H1 (cell line): ENCODE results near the gene SYMPK. TPM values are rescaled to one million over a fixed set of nuclear protein-coding genes. Genes with fewer than 3 reads are reported as not detected.

Experiments used
- CTCF ChIA-PET: fragments of 300-600 bp; sonication (Branson Sonifier 250); formaldehyde crosslinking; loops from one replicate; lab custom pipeline; 2021; ENCODE audit not compliant: partially characterized antibody; lab: Charles Lee
- POLR2A ChIA-PET: fragments of 300-600 bp; sonication (Branson Sonifier 250); formaldehyde crosslinking; loops from one replicate; lab custom pipeline; 2021; ENCODE audit warnings: inconsistent platforms; ENCODE audit not compliant: partially characterized antibody; lab: Charles Lee
- DNase-seq, 2 experiments: peaks; one replicate each; pipeline versions ENCODE4 v3.0.0 to v3.0.0-alpha.2; 2010 to 2022; ENCODE audit warnings: low spot score in 2 of 2, low read depth in 1 of 2, mixed read lengths in 1 of 2
- FAIRE-seq: peaks from 2 replicates; lab custom pipeline; 2011; peaks lifted over from hg19 to GRCh38; lab: Jason Lieb, UNC
- H2AFZ ChIP-seq: 2 replicates; pipeline ENCODE4 v1.8.1; 2012; ENCODE audit warnings: low read length, inconsistent platforms
- H2AK5ac ChIP-seq: 2 replicates; pipeline ENCODE4 v1.6.1; 2013; ENCODE audit warnings: low read depth, low read length
- H2BK120ac ChIP-seq: replicated peaks from 2 replicates; pipeline ENCODE3; 2013; ENCODE audit warnings: low read depth, low read length, inconsistent platforms
- H2BK12ac ChIP-seq: 2 replicates; pipeline ENCODE4 v1.6.1; 2013; ENCODE audit warnings: low read depth, low read length
- H2BK15ac ChIP-seq: 2 replicates; pipeline ENCODE4 v1.6.1; 2013; ENCODE audit warnings: low read length
- H2BK20ac ChIP-seq: 2 replicates; pipeline ENCODE4 v1.6.1; 2013; ENCODE audit warnings: low read length
- H2BK5ac ChIP-seq: 2 replicates; pipeline ENCODE4 v1.6.1; 2013; ENCODE audit warnings: low read depth, low read length
- H3K14ac ChIP-seq: 2 replicates; pipeline ENCODE4 v1.6.1; 2013; ENCODE audit warnings: inconsistent platforms; ENCODE audit not compliant: insufficient read length
- H3K18ac ChIP-seq: 2 replicates; pipeline ENCODE4 v1.6.1; 2013; ENCODE audit warnings: low read length; ENCODE audit errors: extremely low read depth
- H3K23ac ChIP-seq: 2 replicates; pipeline ENCODE4 v1.6.1; 2013; ENCODE audit warnings: inconsistent platforms; ENCODE audit not compliant: insufficient read length
- H3K23me2 ChIP-seq: 2 replicates; pipeline ENCODE4 v1.6.1; 2013; ENCODE audit warnings: low read depth, low read length
- H3K27ac ChIP-seq: 2 replicates; pipeline ENCODE4 v1.6.1; 2011; ENCODE audit warnings: low read depth, low read length, inconsistent platforms
- H3K27me3 ChIP-seq, 4 experiments: replicated peaks in 1 of 4; 1 replicate in 1 of 4; 2 replicates in 3 of 4; pipeline versions ENCODE4 v1.6.1 to v1.8.1; 2011 to 2013; ENCODE audit warnings: low read length in 3 of 4, mild to moderate bottlenecking in 3 of 4, inconsistent platforms in 2 of 4, mixed read lengths in 2 of 4, moderate library complexity in 1 of 4; ENCODE audit not compliant: control insufficient read depth in 3 of 4, insufficient read depth in 3 of 4; ENCODE audit errors: extremely low read depth in 1 of 4
- H3K36me3 ChIP-seq, 4 experiments: 2 replicates each; pipeline versions ENCODE4 v1.6.1 to v1.8.1; 2011 to 2013; ENCODE audit warnings: mild to moderate bottlenecking in 4 of 4, low read length in 3 of 4, moderate library complexity in 2 of 4, control low read depth in 1 of 4, inconsistent platforms in 1 of 4; ENCODE audit not compliant: insufficient read depth in 4 of 4, control insufficient read depth in 2 of 4
- H3K4ac ChIP-seq: replicated peaks from 2 replicates; pipeline ENCODE3; 2013; ENCODE audit warnings: low read length, low read depth, mixed read lengths, inconsistent platforms; ENCODE audit not compliant: insufficient read length
- H3K4me1 ChIP-seq, 4 experiments: replicated peaks in 1 of 4; 1 replicate in 1 of 4; 2 replicates in 3 of 4; pipeline versions ENCODE4 v1.6.1 to v1.8.1; 2011 to 2013; ENCODE audit warnings: low read length in 3 of 4, inconsistent platforms in 2 of 4, mixed read lengths in 1 of 4; ENCODE audit not compliant: insufficient read depth in 4 of 4, control insufficient read depth in 3 of 4
- H3K4me2 ChIP-seq, 2 experiments: 2 replicates each; pipeline versions ENCODE4 v1.6.1 to v1.8.1; 2011 to 2013; ENCODE audit warnings: low read depth in 2 of 2, low read length in 2 of 2, control low read depth in 1 of 2, inconsistent platforms in 1 of 2, mild to moderate bottlenecking in 1 of 2; ENCODE audit not compliant: insufficient read depth in 1 of 2
- H3K4me3 ChIP-seq, 4 experiments: fragments of 200-600, 300-600 bp in 1 of 4; sonication (generic), shearing (Covaris generic), sonication (Bioruptor Twin) in 1 of 4; 2 replicates each; pipeline versions ENCODE4 v1.5.1 to v1.8.1; 2011 to 2016; ENCODE audit warnings: low read length in 4 of 4, low read depth in 3 of 4, control low read depth in 2 of 4, inconsistent platforms in 2 of 4, mild to moderate bottlenecking in 2 of 4, mixed read lengths in 1 of 4, moderate library complexity in 1 of 4; ENCODE audit not compliant: insufficient read depth in 2 of 4; ENCODE audit errors: extremely low read depth in 1 of 4
- H3K56ac ChIP-seq: replicated peaks from 2 replicates; pipeline ENCODE3; 2013; ENCODE audit warnings: low read depth, mild to moderate bottlenecking, mixed read lengths, low read length, inconsistent platforms; ENCODE audit not compliant: insufficient read length
- H3K79me1 ChIP-seq: 2 replicates; pipeline ENCODE4 v1.6.1; 2013; ENCODE audit warnings: low read depth, low read length, control low read depth
- H3K79me2 ChIP-seq, 2 experiments: 2 replicates each; pipeline versions ENCODE4 v1.6.1 to v1.8.1; 2012 to 2013; ENCODE audit warnings: low read length in 2 of 2, mild to moderate bottlenecking in 2 of 2, inconsistent platforms in 1 of 2; ENCODE audit not compliant: insufficient read depth in 2 of 2, control insufficient read depth in 1 of 2
- H3K9ac ChIP-seq, 4 experiments: replicated peaks in 1 of 4; 1 replicate in 1 of 4; 2 replicates in 3 of 4; pipeline versions ENCODE4 v1.6.1 to v1.8.1; 2011 to 2013; ENCODE audit warnings: low read depth in 3 of 4, low read length in 3 of 4, control low read depth in 2 of 4, mild to moderate bottlenecking in 2 of 4, moderate library complexity in 2 of 4, inconsistent platforms in 1 of 4; ENCODE audit errors: extremely low read depth in 1 of 4
- H3K9me3 ChIP-seq, 2 experiments: 2 replicates each; pipeline versions ENCODE4 v1.6.1 to v1.8.1; 2012 to 2013; ENCODE audit warnings: mild to moderate bottlenecking in 2 of 2, moderate library complexity in 2 of 2, control low read depth in 1 of 2, inconsistent platforms in 1 of 2, low read depth in 1 of 2, low read length in 1 of 2, mixed read lengths in 1 of 2; ENCODE audit not compliant: insufficient read depth in 2 of 2
- H4K20me1 ChIP-seq, 2 experiments: replicated peaks in 1 of 2; 2 replicates each; pipeline versions ENCODE3 to v1.8.1; 2011 to 2013; ENCODE audit warnings: inconsistent platforms in 2 of 2, low read length in 2 of 2, mild to moderate bottlenecking in 1 of 2; ENCODE audit not compliant: insufficient read depth in 2 of 2, control insufficient read depth in 1 of 2
- H4K5ac ChIP-seq: 2 replicates; pipeline ENCODE4 v1.6.1; 2013; ENCODE audit warnings: low read length, low read depth, mixed read lengths, inconsistent platforms; ENCODE audit not compliant: insufficient read length
- H4K8ac ChIP-seq: 2 replicates; pipeline ENCODE4 v1.8.0; 2013; ENCODE audit warnings: mild to moderate bottlenecking, moderate library complexity, low read length, inconsistent platforms; ENCODE audit not compliant: insufficient read depth; ENCODE audit errors: extremely low read depth
- H4K91ac ChIP-seq: replicated peaks from 2 replicates; pipeline ENCODE3; 2013; ENCODE audit warnings: low read length, mixed read lengths, inconsistent platforms; ENCODE audit not compliant: insufficient read length
- BACH1 ChIP-seq: IDR thresholded peaks from 2 replicates; pipeline ENCODE4 v1.6.1; 2012; ENCODE audit warnings: low read length, improper control_type of control experiment
- GTF2F1 ChIP-seq: IDR thresholded peaks from 2 replicates; pipeline ENCODE4 v1.6.1; 2012; ENCODE audit warnings: low read depth, low read length, improper control_type of control experiment, borderline replicate concordance
- HDAC2 ChIP-seq, 2 experiments: fragments of 300-600 bp in 1 of 2; sonication (generic) in 1 of 2; IDR thresholded peaks; 2 replicates each; pipeline ENCODE4 v1.6.1; 2011 to 2012; ENCODE audit warnings: low read depth in 2 of 2, low read length in 2 of 2, mild to moderate bottlenecking in 2 of 2, moderate library complexity in 2 of 2, borderline replicate concordance in 1 of 2, inconsistent platforms in 1 of 2
- JUND ChIP-seq: IDR thresholded peaks from 2 replicates; pipeline ENCODE4 v1.6.1; 2011; ENCODE audit warnings: mild to moderate bottlenecking, improper control_type of control experiment, low read length
- KDM5A ChIP-seq: fragments of 200-600 bp; IDR thresholded peaks from 2 replicates; pipeline ENCODE4 v1.7.1; 2012; ENCODE audit warnings: mild to moderate bottlenecking, low read length, inconsistent platforms, mixed read lengths
- RAD21 ChIP-seq, 2 experiments: IDR thresholded peaks in 1 of 2; conservative IDR thresholded peaks in 1 of 2; 2 replicates each; pipeline ENCODE4 v1.6.1; 2011; ENCODE audit warnings: low read depth in 2 of 2, low read length in 2 of 2, improper control_type of control experiment in 1 of 2, inconsistent platforms in 1 of 2, mild to moderate bottlenecking in 1 of 2, moderate library complexity in 1 of 2
- RBBP5 ChIP-seq: IDR thresholded peaks from 2 replicates; pipeline ENCODE4 v1.7.1; 2012; ENCODE audit warnings: low read depth, mild to moderate bottlenecking, inconsistent platforms, low read length, moderate library complexity, borderline replicate concordance
- RFX5 ChIP-seq: IDR thresholded peaks from 2 replicates; pipeline ENCODE4 v1.6.1; 2011; ENCODE audit warnings: low read depth, low read length, improper control_type of control experiment, borderline replicate concordance
- RXRA ChIP-seq: IDR thresholded peaks from 2 replicates; pipeline ENCODE4 v1.6.1; 2011; ENCODE audit warnings: low read depth, mild to moderate bottlenecking, low read length, moderate library complexity; ENCODE audit not compliant: insufficient read depth
- SUZ12 ChIP-seq: fragments of 200-600 bp; sonication (generic); IDR thresholded peaks from 2 replicates; pipeline ENCODE4 v1.6.1; 2012; ENCODE audit warnings: mild to moderate bottlenecking, inconsistent platforms, low read length, moderate library complexity, mixed read lengths
- TAF7 ChIP-seq: optimal IDR thresholded peaks from 2 replicates; pipeline ENCODE3; 2011; ENCODE audit warnings: low read depth, mild to moderate bottlenecking, inconsistent platforms, low read length, moderate library complexity, borderline replicate concordance
- TCF12 ChIP-seq: IDR thresholded peaks from 2 replicates; pipeline ENCODE4 v1.6.1; 2011; ENCODE audit warnings: low read depth, mild to moderate bottlenecking, low read length
- TEAD4 ChIP-seq: IDR thresholded peaks from 2 replicates; pipeline ENCODE4 v1.6.1; 2012; ENCODE audit warnings: low read depth, low read length, inconsistent platforms, mixed read lengths
- YY1 ChIP-seq: IDR thresholded peaks from 2 replicates; pipeline ENCODE4 v1.6.1; 2011; ENCODE audit warnings: low read depth, mild to moderate bottlenecking, low read length
- WGBS, 2 experiments: shearing (Covaris generic) in 1 of 2; methylation state at CpG; one replicate each; pipeline versions ENCODE4 v1.1.6 to v1.1.7; 2013 to 2015; ENCODE audit warnings: low lambda C conversion rate in 2 of 2, mixed read lengths in 2 of 2, inconsistent platforms in 1 of 2, low coverage in 1 of 2, missing lambda C conversion rate in 1 of 2; ENCODE audit not compliant: insufficient replicate concordance in 2 of 2, insufficient coverage in 1 of 2, insufficient read length in 1 of 2; ENCODE audit errors: extremely low coverage in 1 of 2, missing lambda C conversion rate in 1 of 2; 5-methylcytosine and 5-hydroxymethylcytosine counted together
- polyA plus RNA-seq, 7 experiments: library from polyadenylated mRNA; depleted of rRNA in 3 of 7; stranded (reverse) in 5 of 7; unstranded in 2 of 7; fragments of >200 nt in 5 of 7; fragments of 200-250 nt in 2 of 7; gene quantifications; 1 replicate in 5 of 7; 2 replicates in 1 of 7; 4 replicates in 1 of 7; pipeline versions ENCODE4 v1.2.1 to v1.2.3, GENCODE V29; 2011 to 2013; ENCODE audit warnings: missing spikeins in 2 of 7, mixed read lengths in 2 of 7
- total RNA-seq: library from RNA; stranded (reverse); fragmentation: NEBNext Ultra II Directional; extraction: Animal tissue kit (Norgen Biotek cat#: 25700); gene quantifications from 2 replicates; pipeline ENCODE4 v1.2.1, GENCODE V29; 2021

SYMPK gene
- total and polyA plus RNA-seq, 2 of the 8 experiments (the other 6 are each of a cell fraction or from before 2014, with no cell fraction given): 93.6 to 99.5 TPM

DNA sequence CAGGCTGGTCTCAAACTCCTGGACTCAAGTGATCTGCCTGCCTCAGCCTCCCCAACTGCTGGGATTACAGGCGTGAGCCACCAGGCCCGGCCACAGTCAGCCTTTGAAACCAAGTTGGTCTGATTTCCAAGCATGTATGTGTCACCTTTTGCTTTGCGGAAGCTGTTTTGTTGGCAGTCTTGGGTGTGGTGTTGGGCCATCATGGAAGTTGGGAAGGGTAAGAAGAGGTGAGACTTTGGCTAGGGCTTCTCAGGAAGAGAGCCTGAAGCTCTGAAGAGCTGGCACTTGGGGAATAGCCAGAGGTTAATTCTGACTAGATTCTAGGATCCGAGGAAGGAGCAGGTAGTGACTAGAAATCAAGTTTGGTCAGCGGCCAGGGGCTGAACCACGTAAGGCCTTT is 50.6 kb downstream of the SYMPK start:
- peak overlapping the region; percentile 33; the same call in 1 of the 2 replicates for H2BK12ac ChIP-seq
- FAIRE-seq: no peak
- H2AK5ac ChIP-seq: no peak overlapping the region
- 91% methylated on average over 6 of the region's 6 CpGs; no CpG with 5 or more reads in 1 of the 2 experiments for WGBS, 2 experiments
- no peak overlapping the region for H3K14ac ChIP-seq
- H3K4ac ChIP-seq: no peak overlapping the region
- no peak for DNase-seq
- no peaks in the 10 kb centered on the region for H3K79me1 ChIP-seq
- H3K23ac ChIP-seq: no peak overlapping the region
- peaks cover 0 to 11% (median 10%) of the 10 kb centered on the region in 4 experiments; a peak in 6 of 7 replicates for H3K4me1 ChIP-seq
- CTCF ChIA-PET: interaction anchor here (8.8 kb wide), 1 partner anchor 9 kb away, joined by 107 read pairs; no protein-coding TSS in a partner anchor
- H3K56ac ChIP-seq: no peak overlapping the region
- no peak overlapping the region for H4K91ac ChIP-seq
- no peak overlapping the region for H2BK120ac ChIP-seq
- H3K18ac ChIP-seq: no peak overlapping the region
- H3K9me3 ChIP-seq: no peaks in the 10 kb centered on the region
- no peak overlapping the region for H3K9ac ChIP-seq
- no peaks in the 10 kb centered on the region for H3K36me3 ChIP-seq
- no peak overlapping the region for H2BK15ac ChIP-seq
- no peaks in the 10 kb centered on the region for H3K27me3 ChIP-seq
- peaks cover 16% of the 10 kb centered on the region for H3K23me2 ChIP-seq
- no peak overlapping the region for H4K8ac ChIP-seq
- no peak overlapping the region for H2BK20ac ChIP-seq
- no peak overlapping the region for H3K4me2 ChIP-seq
- H2BK5ac ChIP-seq: no peak overlapping the region
- no peak overlapping the region for H4K5ac ChIP-seq
- POLR2A ChIA-PET: interaction anchor here (1.5 to 12.6 kb wide), 4 partner anchors 9 to 52 kb away, joined by 3 to 175 read pairs (median 78); partner anchors contain the start of genes DMWD, FOXA3, SIX5 and SYMPK
- H3K4me3 ChIP-seq: no peak overlapping the region
- no peak overlapping the region for H2AFZ ChIP-seq
- no peaks in the 10 kb centered on the region for H3K79me2 ChIP-seq
- H3K27ac ChIP-seq: no peak overlapping the region
- no peaks in the 10 kb centered on the region for H4K20me1 ChIP-seq
- TF ChIP-seq GTF2F1 (no peak), TEAD4 (no peak), YY1 (no peak), HDAC2 (IDR thresholded peaks at IDR 0.05; ENCODE audit: borderline replicate concordance in 1 of 2, low read depth in 2 of 2, low read length in 2 of 2) (no peak), SUZ12 (no peak), RBBP5 (no peak), TCF12 (no peak), JUND (no peak), RFX5 (no peak), TAF7 (no peak), KDM5A (no peak), RXRA (no peak), BACH1 (no peak), RAD21 (IDR thresholded peaks at IDR 0.05 in 1 of 2, conservative IDR thresholded peaks at IDR 0.05 in 1 of 2; ENCODE audit: low read depth in 2 of 2, low read length in 2 of 2) (no peak)
